PFSK-1 (cell line): ENCODE measurements around the gene GSN.

Source experiments
- FOXP2 ChIP-seq: optimal IDR thresholded peaks from 2 replicates; pipeline ENCODE3; 2011; ENCODE audit warnings: borderline replicate concordance, control low read depth, inconsistent platforms; ENCODE audit not compliant: insufficient read depth; ENCODE audit errors: extremely low read length, extremely low read depth
- POLR2AphosphoS5 ChIP-seq: IDR thresholded peaks from 2 replicates; pipeline ENCODE4 v1.6.1; 2012; ENCODE audit warnings: low read depth, mild to moderate bottlenecking, control low read depth, low read length, moderate library complexity
- REST ChIP-seq, 2 experiments: IDR thresholded peaks; 2 replicates each; pipeline versions ENCODE4 v1.6.1 to v1.8.0; 2011 to 2012; ENCODE audit warnings: low read depth in 2 of 2, low read length in 2 of 2, control low read depth in 1 of 2, inconsistent platforms in 1 of 2, mild to moderate bottlenecking in 1 of 2, moderate library complexity in 1 of 2; ENCODE audit not compliant: insufficient read depth in 1 of 2
- SIN3A ChIP-seq: IDR thresholded peaks from 2 replicates; pipeline ENCODE4 v1.6.1; 2012; ENCODE audit warnings: mild to moderate bottlenecking, low read length, moderate library complexity, borderline replicate concordance; ENCODE audit not compliant: insufficient read depth
- TAF1 ChIP-seq: IDR thresholded peaks from 2 replicates; pipeline ENCODE4 v1.6.1; 2012; ENCODE audit warnings: low read length, control low read depth, borderline replicate concordance; ENCODE audit not compliant: insufficient read depth

GSN gene

DNA sequence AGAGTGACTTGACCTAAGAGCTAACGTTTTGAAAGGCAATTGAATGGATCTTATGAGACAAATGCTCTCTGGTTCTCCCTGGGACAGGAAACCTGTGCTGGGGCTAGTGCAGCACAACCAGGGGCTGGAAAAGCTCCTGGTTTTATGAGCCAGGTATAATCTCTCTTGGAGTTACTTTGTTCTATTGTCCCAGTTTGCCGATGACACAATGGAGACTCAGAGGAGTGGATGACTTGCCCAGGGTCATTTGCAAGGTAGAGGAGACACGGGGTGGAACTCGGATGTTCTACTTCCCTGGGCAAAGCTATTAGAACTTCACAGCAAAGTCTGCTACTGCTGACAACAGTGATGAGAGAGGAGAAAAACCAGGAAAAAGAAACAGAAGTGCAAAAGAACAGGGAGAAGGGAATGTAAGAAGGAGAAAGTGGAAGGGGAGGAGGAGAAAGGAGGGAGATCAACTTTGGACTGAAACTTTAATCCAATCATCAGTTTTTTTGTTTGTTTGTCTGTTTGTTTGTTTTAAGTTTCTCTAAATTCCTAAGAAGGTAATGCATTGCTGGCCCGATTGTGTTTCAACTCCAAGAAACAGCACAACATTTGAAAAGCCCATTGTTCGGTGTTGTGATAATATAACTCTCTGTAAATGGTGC, 7.4 kb upstream of the GSN start:
- TF ChIP-seq TAF1 (no peak), SIN3A (no peak), FOXP2 (no peak), REST (IDR thresholded peaks at IDR 0.05; ENCODE audit: insufficient read depth in 1 of 2, low read depth in 2 of 2, low read length in 2 of 2) (no peak), POLR2AphosphoS5 (no peak)

DNA sequence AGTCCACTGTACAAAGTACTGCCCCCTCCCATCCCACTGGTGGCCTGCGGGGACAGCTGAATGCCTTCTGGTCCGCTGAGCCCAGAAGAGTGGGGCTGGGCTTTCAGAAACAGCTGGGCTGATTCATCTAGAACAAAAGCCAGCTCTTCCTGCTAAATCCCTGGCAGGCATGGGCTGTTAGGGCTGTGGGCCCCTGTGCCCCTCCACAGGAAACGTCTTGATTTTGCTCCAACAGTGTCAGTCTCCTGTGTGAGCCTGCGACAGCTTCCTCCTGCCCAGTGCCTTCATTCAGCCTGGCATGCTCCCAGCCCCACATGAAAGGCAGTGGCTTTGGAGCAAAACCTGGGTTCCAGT, 6.9 kb upstream of the GSN start:
- TF ChIP-seq FOXP2 (no peak), SIN3A (no peak), POLR2AphosphoS5 (no peak), REST (IDR thresholded peaks at IDR 0.05; ENCODE audit: insufficient read depth in 1 of 2, low read depth in 2 of 2, low read length in 2 of 2) (no peak), TAF1 (no peak)

- TF ChIP-seq SIN3A: no peak
- no peak for TF ChIP-seq POLR2AphosphoS5
- TF ChIP-seq TAF1: no peak
- no peak for TF ChIP-seq FOXP2
- TF ChIP-seq REST (IDR thresholded peaks at IDR 0.05; ENCODE audit: insufficient read depth in 1 of 2, low read depth in 2 of 2, low read length in 2 of 2): no peak
Observed at GRCh38 chr9:121261755-121262154, 6.2 kb upstream of the GSN start.

- TF ChIP-seq REST (IDR thresholded peaks at IDR 0.05; ENCODE audit: insufficient read depth in 1 of 2, low read depth in 2 of 2, low read length in 2 of 2) (no peak), POLR2AphosphoS5 (no peak), TAF1 (no peak), FOXP2 (no peak), SIN3A (no peak)
Observed at GRCh38 chr9:121262423-121262822, 5.5 kb upstream of the GSN start.
